Gastrocnemius medialis (tissue), 4 donors: ENCODE results near the gene CLCA2. TPM values are rescaled to one million over a fixed set of nuclear protein-coding genes. Genes with fewer than 3 reads are reported as not detected.

Experiments
- ATAC-seq, 2 donors: fragments of 150-250 bp; one replicate each; pipeline ENCODE4 v1.9.1; 2016
- DNase-seq, 2 donors: peaks; one replicate each; pipeline ENCODE4 v3.0.0-alpha.2; 2019
- H3K27ac ChIP-seq, 4 donors: fragments of 200-600 bp; sonication (generic); 1 replicate in 1 of 4; 2 replicates in 3 of 4; pipeline ENCODE4 v1.5.1; 2016 to 2018; ENCODE audit warnings: mild to moderate bottlenecking in 2 of 4, moderate library complexity in 1 of 4
- H3K27me3 ChIP-seq, 3 donors: fragments of 200-600 bp; sonication (generic) in 2 of 3; 1 replicate in 1 of 3; 2 replicates in 2 of 3; pipeline versions ENCODE4 v1.5.1 to v1.6.0; 2016 to 2019; ENCODE audit warnings: mild to moderate bottlenecking in 1 of 3, moderate library complexity in 1 of 3
- H3K36me3 ChIP-seq, 2 donors: fragments of 200-600 bp; sonication (generic) in 1 of 2; one replicate each; pipeline ENCODE4 v1.5.1; 2017 to 2018
- H3K4me1 ChIP-seq, 2 donors: fragments of 200-600 bp; sonication (generic) in 1 of 2; one replicate each; pipeline ENCODE4 v1.5.1; 2016 to 2017; ENCODE audit warnings: mild to moderate bottlenecking in 2 of 2
- H3K4me3 ChIP-seq, 4 donors: fragments of 200-600 bp; sonication (generic) in 3 of 4; 1 replicate in 1 of 4; 2 replicates in 3 of 4; pipeline ENCODE4 v1.5.1; 2016 to 2019; ENCODE audit warnings: mild to moderate bottlenecking in 2 of 4
- H3K9me3 ChIP-seq, 3 donors: fragments of 200-600 bp; sonication (generic) in 2 of 3; 1 replicate in 1 of 3; 2 replicates in 2 of 3; pipeline ENCODE4 v1.5.1; 2016 to 2019
- POLR2A ChIP-seq, 2 donors: fragments of 450-650 bp; IDR thresholded peaks; one replicate each; pipeline ENCODE4 v1.6.1; 2017; ENCODE audit warnings: antibody characterized with exemption in 2 of 2, mild to moderate bottlenecking in 2 of 2, moderate library complexity in 2 of 2
- in situ Hi-C, 4 donors: fragments of 200-750 bp; cut with MboI; loops; one replicate each; pipeline versions ENCODE4 v1.15.0 to v1.8.0; 2017; ENCODE audit warnings: low sequenced_read_pairs in 4 of 4
- intact Hi-C: fragments of 100-400 bp; cut with DNase I; formaldehyde crosslinking; loops from one replicate; pipeline ENCODE4 v1.15.1; 2023; ENCODE audit warnings: low total_unique reads
- total RNA-seq, 4 donors: library from RNA; depleted of rRNA; stranded (reverse); fragments of >200 nt; gene quantifications; one replicate each; pipeline versions ENCODE4 v1.1.0 to v1.2.3, GENCODE V29; 2016
- TF ChIP-seq, protein P1 (sequence below), 5 experiments: fragments of 450-650 bp in 3 of 5; fragments of 200-600 bp in 2 of 5; sonication (generic) in 2 of 5; IDR thresholded peaks in 4 of 5; conservative IDR thresholded peaks in 1 of 5; 1 replicate in 4 of 5; 2 replicates in 1 of 5; pipeline ENCODE4 v1.5.1; 2016 to 2019; ENCODE audit warnings: antibody characterized with exemption in 5 of 5, mild to moderate bottlenecking in 3 of 5, moderate library complexity in 3 of 5

The CLCA2 gene
- total RNA-seq, 4 donors from 2014 or later: not detected

DNA sequence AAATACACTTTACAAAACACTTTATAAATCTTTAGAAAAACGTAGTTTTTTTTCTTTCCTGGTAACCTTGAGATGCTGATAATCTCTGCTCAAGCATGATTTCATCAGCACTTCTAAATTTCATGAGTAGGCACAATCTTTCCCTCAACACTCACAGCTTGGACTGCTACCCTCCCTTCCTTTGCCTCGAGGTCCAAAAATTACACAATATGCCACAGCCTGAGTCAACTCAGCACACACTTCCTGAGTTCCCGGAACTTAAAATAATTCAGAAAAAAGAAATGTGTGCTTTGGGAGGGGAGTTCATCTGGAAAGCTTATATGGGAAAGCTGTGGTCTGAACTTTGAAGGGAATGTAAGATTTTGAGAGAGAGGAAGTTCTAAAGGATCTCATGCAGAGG, 5.9 kb downstream of the CLCA2 start:
- H3K4me1 ChIP-seq: no peaks in the 10 kb centered on the region

DNA sequence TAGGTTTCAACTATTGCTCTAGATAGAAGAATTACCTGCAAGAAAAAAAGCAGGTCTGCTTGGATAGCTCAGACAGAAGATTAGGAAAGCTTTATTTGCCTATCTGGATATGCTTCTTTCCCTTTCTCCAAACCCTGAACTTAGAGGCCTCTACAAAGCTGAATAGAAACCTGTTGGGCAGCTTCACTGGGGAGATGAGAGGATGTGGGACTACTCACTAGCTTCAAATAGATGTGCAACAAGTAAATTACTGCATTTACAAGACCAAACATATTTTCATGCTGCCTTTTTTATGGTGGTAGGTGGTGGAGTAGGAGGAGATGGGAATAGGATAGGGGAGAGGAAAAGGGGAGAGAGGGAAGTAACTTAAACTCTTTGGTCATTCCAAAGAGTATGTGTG, 6.4 kb downstream of the CLCA2 start:
- Histone ChIP-seq H3K27me3 (no peaks in the 10 kb centered on the region), H3K36me3 (no peaks in the 10 kb centered on the region), H3K4me1 (no peaks in the 10 kb centered on the region), H3K9me3 (no peaks in the 10 kb centered on the region), H3K27ac (peak overlapping the region; percentile 4 to 64 (median 36)), H3K4me3 (no peak overlapping the region)
- in situ Hi-C loops (no loop called here), intact Hi-C loops (no loop called here)
- TF ChIP-seq POLR2A (IDR thresholded peaks at IDR 0.05): no peak
- TF ChIP-seq, protein P1, sequence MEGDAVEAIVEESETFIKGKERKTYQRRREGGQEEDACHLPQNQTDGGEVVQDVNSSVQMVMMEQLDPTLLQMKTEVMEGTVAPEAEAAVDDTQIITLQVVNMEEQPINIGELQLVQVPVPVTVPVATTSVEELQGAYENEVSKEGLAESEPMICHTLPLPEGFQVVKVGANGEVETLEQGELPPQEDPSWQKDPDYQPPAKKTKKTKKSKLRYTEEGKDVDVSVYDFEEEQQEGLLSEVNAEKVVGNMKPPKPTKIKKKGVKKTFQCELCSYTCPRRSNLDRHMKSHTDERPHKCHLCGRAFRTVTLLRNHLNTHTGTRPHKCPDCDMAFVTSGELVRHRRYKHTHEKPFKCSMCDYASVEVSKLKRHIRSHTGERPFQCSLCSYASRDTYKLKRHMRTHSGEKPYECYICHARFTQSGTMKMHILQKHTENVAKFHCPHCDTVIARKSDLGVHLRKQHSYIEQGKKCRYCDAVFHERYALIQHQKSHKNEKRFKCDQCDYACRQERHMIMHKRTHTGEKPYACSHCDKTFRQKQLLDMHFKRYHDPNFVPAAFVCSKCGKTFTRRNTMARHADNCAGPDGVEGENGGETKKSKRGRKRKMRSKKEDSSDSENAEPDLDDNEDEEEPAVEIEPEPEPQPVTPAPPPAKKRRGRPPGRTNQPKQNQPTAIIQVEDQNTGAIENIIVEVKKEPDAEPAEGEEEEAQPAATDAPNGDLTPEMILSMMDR (IDR thresholded peaks at IDR 0.05 in 4 of 5, conservative IDR thresholded peaks at IDR 0.05 in 1 of 5): no peak
- DNase-seq (no peak), ATAC-seq (no peak)

More for the DNA sequence above, 5.9 kb downstream of the CLCA2 start:
- H3K27ac ChIP-seq: peak overlapping the region; percentile 4 to 64 (median 36)
- TF ChIP-seq POLR2A (IDR thresholded peaks at IDR 0.05): no peak
- TF ChIP-seq, protein P1 (IDR thresholded peaks at IDR 0.05 in 4 of 5, conservative IDR thresholded peaks at IDR 0.05 in 1 of 5): no peak
- DNase-seq: peak; percentile 37 to 55
- intact Hi-C loops (no loop called here), in situ Hi-C loops (no loop called here)
- no peaks in the 10 kb centered on the region for H3K36me3 ChIP-seq
- ATAC-seq: peak; percentile 86
- H3K4me3 ChIP-seq: no peak overlapping the region
- H3K9me3 ChIP-seq: no peaks in the 10 kb centered on the region
- H3K27me3 ChIP-seq: no peaks in the 10 kb centered on the region

DNA sequence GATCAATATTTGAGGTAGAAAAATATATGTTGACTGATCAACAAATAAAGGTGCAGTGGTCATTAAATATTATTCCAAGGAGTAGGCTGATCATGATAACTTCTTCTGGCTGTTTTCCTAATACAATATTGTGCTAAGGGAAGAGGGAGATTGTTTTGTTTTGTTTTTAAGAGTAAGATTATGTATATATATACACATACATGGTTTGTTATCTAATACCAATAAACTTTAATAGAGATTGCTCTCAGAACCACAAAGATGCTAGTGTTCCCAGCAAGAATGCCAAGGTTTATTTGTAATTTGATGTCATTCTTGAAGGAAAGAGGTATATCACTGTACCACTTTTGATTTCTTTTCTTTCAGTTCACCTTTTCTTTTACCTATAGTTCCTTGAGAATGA, 10.1 kb downstream of the CLCA2 start:
- intact Hi-C loops (no loop called here), in situ Hi-C loops (no loop called here)
- no peaks in the 10 kb centered on the region for H3K4me1 ChIP-seq
- no peaks in the 10 kb centered on the region for H3K36me3 ChIP-seq
- no peaks in the 10 kb centered on the region for H3K27me3 ChIP-seq
- no peak overlapping the region for H3K27ac ChIP-seq
- H3K9me3 ChIP-seq: no peaks in the 10 kb centered on the region
- no peak overlapping the region for H3K4me3 ChIP-seq
- ATAC-seq: no peak
- no peak for TF ChIP-seq POLR2A (IDR thresholded peaks at IDR 0.05)
- TF ChIP-seq, protein P1 (IDR thresholded peaks at IDR 0.05 in 4 of 5, conservative IDR thresholded peaks at IDR 0.05 in 1 of 5): no peak
- no peak for DNase-seq

DNA sequence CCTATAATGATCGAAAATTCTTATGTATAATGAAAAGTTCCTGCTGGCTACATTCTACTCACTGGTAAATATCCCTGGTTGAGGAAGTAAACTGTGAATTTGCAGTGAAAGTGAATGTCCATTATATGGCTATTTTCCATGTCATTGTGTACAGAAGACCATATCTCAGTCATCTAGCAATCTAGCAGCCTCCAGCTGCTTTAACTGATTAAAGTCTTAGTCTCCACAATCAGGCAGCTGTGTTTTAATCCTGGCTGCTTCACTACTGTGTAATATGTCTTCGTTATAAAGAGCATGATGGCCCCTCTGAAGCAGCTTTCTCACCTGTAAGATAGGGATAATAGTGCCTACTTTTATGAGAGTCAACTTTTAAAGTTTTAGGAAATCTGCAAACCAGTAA, 11.4 kb downstream of the CLCA2 start:
- no peak for TF ChIP-seq POLR2A (IDR thresholded peaks at IDR 0.05)
- TF ChIP-seq, protein P1 (IDR thresholded peaks at IDR 0.05 in 4 of 5, conservative IDR thresholded peaks at IDR 0.05 in 1 of 5): no peak
- ATAC-seq (no peak), DNase-seq (no peak)
- H3K27ac ChIP-seq: no peak overlapping the region
- no peaks in the 10 kb centered on the region for H3K27me3 ChIP-seq
- no peaks in the 10 kb centered on the region for H3K9me3 ChIP-seq
- in situ Hi-C loops (no loop called here), intact Hi-C loops (no loop called here)
- no peak overlapping the region for H3K4me3 ChIP-seq
- H3K36me3 ChIP-seq: no peaks in the 10 kb centered on the region
- H3K4me1 ChIP-seq: no peaks in the 10 kb centered on the region

DNA sequence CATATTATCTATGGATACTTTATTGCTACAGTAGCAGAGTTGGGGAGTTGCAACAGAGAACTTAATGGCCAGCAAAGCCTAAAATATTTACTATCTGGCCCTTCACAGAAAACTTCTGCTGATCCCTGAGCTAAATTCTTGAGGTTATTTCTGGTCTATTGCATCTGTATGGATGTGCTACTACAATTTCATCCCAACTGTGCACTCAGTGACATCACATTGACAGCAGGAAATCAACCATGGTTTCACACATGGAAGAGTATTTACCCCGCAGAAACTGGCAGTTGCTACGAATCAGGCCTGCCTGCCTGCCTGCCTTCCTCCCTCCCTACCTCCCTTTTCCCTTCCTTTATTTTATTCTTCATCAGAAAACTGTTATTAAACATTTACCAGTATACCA, 12.1 kb downstream of the CLCA2 start:
- TF ChIP-seq, protein P1 (IDR thresholded peaks at IDR 0.05 in 4 of 5, conservative IDR thresholded peaks at IDR 0.05 in 1 of 5): no peak
- no peak for TF ChIP-seq POLR2A (IDR thresholded peaks at IDR 0.05)

More for the DNA sequence above, 12.1 kb downstream of the CLCA2 start:
- no peaks in the 10 kb centered on the region for H3K27me3 ChIP-seq
- ATAC-seq (no peak), DNase-seq (no peak)
- no peaks in the 10 kb centered on the region for H3K36me3 ChIP-seq
- H3K27ac ChIP-seq: no peak overlapping the region
- H3K9me3 ChIP-seq: no peaks in the 10 kb centered on the region
- no peak overlapping the region for H3K4me3 ChIP-seq
- in situ Hi-C loops (no loop called here), intact Hi-C loops (no loop called here)
- no peaks in the 10 kb centered on the region for H3K4me1 ChIP-seq
